SK-N-SH (cell line): ENCODE data around the gene TSHZ3. TPM values are rescaled to one million over a fixed set of nuclear protein-coding genes. Genes with fewer than 3 reads are reported as not detected.
A peak's percentile ranks its signal among the peaks of the same experiment; 100 is the strongest.

ENCODE experiments used
- CTCF ChIA-PET: fragments of 300-600, 350-600 bp; formaldehyde crosslinking; extraction: SDS; loops from one replicate; lab custom pipeline; 2021; lab: Yijun Ruan, JAX
- POLR2A ChIA-PET: fragments of 350-600 bp; sonication (Branson Sonifier 250); formaldehyde crosslinking; extraction: SDS; loops from one replicate; lab custom pipeline; 2020; ENCODE audit warnings: antibody characterized with exemption, inconsistent platforms; lab: Yijun Ruan, JAX
- DNase-seq: peaks from one replicate; pipeline ENCODE4 v3.0.0; 2012
- H2AFZ ChIP-seq: fragments of 200-600 bp; sonication (generic); 2 replicates; pipeline ENCODE4 v1.8.1; 2016; ENCODE audit warnings: antibody characterized with exemption, mild to moderate bottlenecking, low read depth
- H3F3A ChIP-seq: fragments of 200-600 bp; sonication (generic); replicated peaks from 2 replicates; pipeline ENCODE3; 2016; ENCODE audit warnings: antibody characterized with exemption, mild to moderate bottlenecking; ENCODE audit not compliant: insufficient read depth
- H3K27ac ChIP-seq, 2 experiments: fragments of 200-500 bp in 1 of 2; fragments of 200-600 bp in 1 of 2; sonication (Bioruptor generic) in 1 of 2; sonication (generic), shearing (Covaris generic) in 1 of 2; 2 replicates each; pipeline versions ENCODE4 v1.5.1 to v1.6.1; 2014 to 2016; ENCODE audit warnings: low read depth in 2 of 2, inconsistent platforms in 1 of 2, low read length in 1 of 2, mild to moderate bottlenecking in 1 of 2, mixed read lengths in 1 of 2
- H3K27me3 ChIP-seq: fragments of 200-600 bp; sonication (generic), shearing (Covaris generic); 2 replicates; pipeline ENCODE4 v1.6.1; 2016; ENCODE audit warnings: mixed run types; ENCODE audit not compliant: insufficient read depth
- H3K36me3 ChIP-seq, 2 experiments: fragments of 200-500 bp in 1 of 2; fragments of 200-600 bp in 1 of 2; sonication (Bioruptor generic) in 1 of 2; sonication (generic) in 1 of 2; replicated peaks in 1 of 2; 2 replicates each; pipeline versions ENCODE3 to v1.5.1; 2014 to 2016; ENCODE audit warnings: low read length in 1 of 2, mild to moderate bottlenecking in 1 of 2; ENCODE audit not compliant: insufficient read depth in 2 of 2, control insufficient read depth in 1 of 2
- H3K4me1 ChIP-seq, 2 experiments: fragments of 200-500 bp in 1 of 2; fragments of 200-600 bp in 1 of 2; sonication (Bioruptor generic) in 1 of 2; sonication (generic), shearing (Covaris generic) in 1 of 2; 2 replicates each; pipeline versions ENCODE4 v1.5.1 to v1.6.1; 2014 to 2016; ENCODE audit warnings: low read depth in 1 of 2, low read length in 1 of 2, mixed run types in 1 of 2; ENCODE audit not compliant: insufficient read depth in 2 of 2, control insufficient read depth in 1 of 2
- H3K4me2 ChIP-seq: fragments of 200-600 bp; sonication (generic), shearing (Covaris generic); 2 replicates; pipeline ENCODE4 v1.6.1; 2017; ENCODE audit warnings: mixed run types
- H3K4me3 ChIP-seq, 2 experiments: fragments of 200-500 bp in 1 of 2; fragments of 200-600 bp in 1 of 2; sonication (Bioruptor generic) in 1 of 2; sonication (generic), shearing (Covaris generic) in 1 of 2; 2 replicates each; pipeline versions ENCODE4 v1.5.1 to v1.8.1; 2014 to 2016; ENCODE audit warnings: low read depth in 2 of 2, inconsistent platforms in 1 of 2, low read length in 1 of 2, mild to moderate bottlenecking in 1 of 2, mixed read lengths in 1 of 2, moderate library complexity in 1 of 2
- H3K79me2 ChIP-seq: fragments of 200-600 bp; sonication (generic); 2 replicates; pipeline ENCODE4 v1.8.1; 2017; ENCODE audit warnings: mild to moderate bottlenecking; ENCODE audit not compliant: insufficient read depth
- H3K9ac ChIP-seq: fragments of 200-600 bp; sonication (generic); 2 replicates; pipeline ENCODE4 v1.6.1; 2017; ENCODE audit warnings: mixed run types
- H3K9me2 ChIP-seq: fragments of 200-600 bp; sonication (generic); 2 replicates; pipeline ENCODE4 v1.6.1; 2017; ENCODE audit warnings: mixed run types
- H3K9me3 ChIP-seq: fragments of 200-600 bp; sonication (generic); 2 replicates; pipeline ENCODE4 v1.6.1; 2017; ENCODE audit warnings: mixed run types, mild to moderate bottlenecking, moderate library complexity
- H4K20me1 ChIP-seq: fragments of 200-600 bp; sonication (generic); 2 replicates; pipeline ENCODE4 v1.6.1; 2017; ENCODE audit warnings: mild to moderate bottlenecking, mixed run types; ENCODE audit not compliant: insufficient read depth
- EP300 ChIP-seq, 2 experiments: IDR thresholded peaks; 2 replicates each; pipeline versions ENCODE4 v1.4.0 to v1.6.1; 2012; ENCODE audit warnings: borderline replicate concordance in 1 of 2, low read depth in 1 of 2, low read length in 1 of 2
- FOXM1 ChIP-seq: IDR thresholded peaks from 2 replicates; pipeline ENCODE4 v1.4.0; 2012; ENCODE audit warnings: low read depth, mild to moderate bottlenecking
- GABPA ChIP-seq: IDR thresholded peaks from 2 replicates; pipeline ENCODE4 v1.4.0; 2012; ENCODE audit warnings: low read depth, mild to moderate bottlenecking
- MEF2A ChIP-seq: IDR thresholded peaks from 2 replicates; pipeline ENCODE4 v1.4.0; 2012; ENCODE audit warnings: low read depth, borderline replicate concordance
- NRF1 ChIP-seq: IDR thresholded peaks from 2 replicates; pipeline ENCODE4 v1.6.1; 2012; ENCODE audit warnings: low read depth, mild to moderate bottlenecking, low read length
- RCOR1 ChIP-seq: fragments of 150-350 bp; IDR thresholded peaks from 2 replicates; pipeline ENCODE4 v1.6.1; 2017; ENCODE audit warnings: antibody characterized with exemption, low read length
- RXRA ChIP-seq: IDR thresholded peaks from 2 replicates; pipeline ENCODE4 v1.4.0; 2012; ENCODE audit warnings: low read depth, mild to moderate bottlenecking, borderline replicate concordance
- TAF1 ChIP-seq: IDR thresholded peaks from 2 replicates; pipeline ENCODE4 v1.6.1; 2012; ENCODE audit warnings: low read depth, mild to moderate bottlenecking, low read length, moderate library complexity, borderline replicate concordance
- WGBS: methylation state at CpG from one replicate; pipeline ENCODE4 v1.1.6; 2017; ENCODE audit warnings: low lambda C conversion rate; 5-methylcytosine and 5-hydroxymethylcytosine counted together
- polyA plus RNA-seq, 3 experiments: library from polyadenylated mRNA; depleted of rRNA; stranded (reverse); fragments of >200 nt; gene quantifications; 2 replicates each; pipeline ENCODE4 v1.2.3, GENCODE V29; 2012
- TF ChIP-seq, protein P1 (sequence below): IDR thresholded peaks from 2 replicates; pipeline ENCODE4 v1.4.0; 2012; ENCODE audit warnings: low read depth, borderline replicate concordance
- TF ChIP-seq, protein P2 (sequence below): IDR thresholded peaks from 2 replicates; pipeline ENCODE4; 2012
- TF ChIP-seq, protein P3 (sequence below): fragments of 150-350 bp; IDR thresholded peaks from 2 replicates; pipeline ENCODE4 v1.6.1; 2017; ENCODE audit warnings: antibody characterized with exemption, low read length, low read depth, borderline replicate concordance
- TF ChIP-seq, protein P4 (sequence below): IDR thresholded peaks from 2 replicates; pipeline ENCODE4 v1.6.1; 2012; ENCODE audit warnings: mild to moderate bottlenecking, low read depth, low read length, moderate library complexity

Gene TSHZ3
- polyA plus RNA-seq, 1 of the 3 experiments (the other 2 are of a cell fraction), result 3.3 TPM

DNA sequence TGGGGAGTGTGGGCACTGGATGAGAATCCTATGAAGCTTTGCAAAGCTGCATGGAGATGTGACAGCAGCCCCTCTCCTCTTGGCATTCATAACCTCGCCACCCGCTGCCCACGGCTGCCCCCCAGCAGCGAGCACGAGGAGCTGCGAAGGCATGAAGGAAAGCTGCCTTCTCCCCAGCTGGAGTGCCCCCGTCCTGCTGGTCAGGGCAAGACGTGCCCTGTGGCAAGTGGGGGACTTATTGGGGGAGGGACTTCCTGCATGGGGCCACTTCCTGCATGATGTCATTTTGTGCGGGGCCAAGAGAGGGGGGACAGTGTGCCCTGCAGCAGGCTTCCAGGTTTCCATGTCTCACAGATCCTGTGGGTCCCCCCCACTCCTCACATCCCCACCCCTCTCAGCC lies 85.9 kb downstream of the TSHZ3 start:
- H3K79me2 ChIP-seq, result no peaks in the 10 kb centered on the region
- H3K9me3 ChIP-seq, result no peaks in the 10 kb centered on the region
- no peak overlapping the region for H3K9ac ChIP-seq
- no peak overlapping the region for H2AFZ ChIP-seq
- TF ChIP-seq RCOR1, result no peak
- TF ChIP-seq MEF2A, result no peak
- no peak for TF ChIP-seq TAF1
- no peak for TF ChIP-seq FOXM1
- no peak for TF ChIP-seq NRF1
- no peaks in the 10 kb centered on the region for H3K36me3 ChIP-seq
- DNase-seq, result peak; percentile 38
- H3K4me1 ChIP-seq, result peaks cover 0 to 18% of the 10 kb centered on the region in 2 experiments; a peak in 2 of 4 replicates
- H3K9me2 ChIP-seq, result no peaks in the 10 kb centered on the region
- no peaks in the 10 kb centered on the region for H4K20me1 ChIP-seq
- 92% methylated on average over 9 of the region's 9 CpGs for WGBS
- peak overlapping the region in 1 of 2 experiments; percentile 39; a peak in 1 of 4 replicates for H3K27ac ChIP-seq
- no peaks in the 10 kb centered on the region for H3K27me3 ChIP-seq
- ChIA-PET CTCF (no interaction called here), POLR2A (no interaction called here)
- H3K4me2 ChIP-seq, result no peak overlapping the region
- H3K4me3 ChIP-seq, result no peak overlapping the region
- H3F3A ChIP-seq, result no peaks in the 10 kb centered on the region

DNA sequence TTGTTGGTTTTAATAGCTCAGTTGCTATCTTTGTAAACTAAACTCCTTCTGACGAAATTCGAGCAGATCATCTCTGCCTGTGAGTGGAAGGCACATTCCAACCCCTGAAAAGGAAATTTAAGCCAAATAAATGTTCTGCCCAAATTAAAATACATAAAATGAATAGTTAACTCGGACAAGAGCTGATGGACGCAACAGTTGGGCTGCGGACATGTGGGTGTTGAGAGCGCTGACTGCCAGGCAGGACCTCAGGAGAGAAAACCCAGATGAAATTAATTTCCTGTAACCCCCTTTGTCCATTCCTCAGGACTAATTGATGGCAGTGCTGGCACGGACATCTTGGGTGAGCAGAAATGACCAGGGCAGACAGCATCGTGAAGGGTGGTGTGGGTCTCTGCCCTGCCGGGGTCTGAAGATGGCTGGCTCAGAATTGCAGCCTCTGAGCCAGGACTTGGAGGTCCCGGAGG lies 86.5 kb downstream of the TSHZ3 start:
- Histone ChIP-seq H2AFZ (no peak overlapping the region), H4K20me1 (no peaks in the 10 kb centered on the region), H3K9me3 (no peaks in the 10 kb centered on the region), H3K4me3 (no peak overlapping the region), H3K9me2 (no peaks in the 10 kb centered on the region), H3K79me2 (no peaks in the 10 kb centered on the region), H3K9ac (no peak overlapping the region), H3K36me3 (no peaks in the 10 kb centered on the region), H3K27me3 (no peaks in the 10 kb centered on the region), H3K27ac (no peak overlapping the region; a peak in 1 of 4 replicates), H3K4me1 (peaks cover 0 to 17% of the 10 kb centered on the region in 2 experiments; a peak in 2 of 4 replicates), H3F3A (no peaks in the 10 kb centered on the region), H3K4me2 (no peak overlapping the region)
- POLR2A ChIA-PET, result no interaction called here
- CTCF ChIA-PET, result no interaction called here
- peak; percentile 26 for DNase-seq
- WGBS, result 65% methylated on average over 9 of the region's 10 CpGs
- no peak for TF ChIP-seq GABPA
- TF ChIP-seq, protein P1, sequence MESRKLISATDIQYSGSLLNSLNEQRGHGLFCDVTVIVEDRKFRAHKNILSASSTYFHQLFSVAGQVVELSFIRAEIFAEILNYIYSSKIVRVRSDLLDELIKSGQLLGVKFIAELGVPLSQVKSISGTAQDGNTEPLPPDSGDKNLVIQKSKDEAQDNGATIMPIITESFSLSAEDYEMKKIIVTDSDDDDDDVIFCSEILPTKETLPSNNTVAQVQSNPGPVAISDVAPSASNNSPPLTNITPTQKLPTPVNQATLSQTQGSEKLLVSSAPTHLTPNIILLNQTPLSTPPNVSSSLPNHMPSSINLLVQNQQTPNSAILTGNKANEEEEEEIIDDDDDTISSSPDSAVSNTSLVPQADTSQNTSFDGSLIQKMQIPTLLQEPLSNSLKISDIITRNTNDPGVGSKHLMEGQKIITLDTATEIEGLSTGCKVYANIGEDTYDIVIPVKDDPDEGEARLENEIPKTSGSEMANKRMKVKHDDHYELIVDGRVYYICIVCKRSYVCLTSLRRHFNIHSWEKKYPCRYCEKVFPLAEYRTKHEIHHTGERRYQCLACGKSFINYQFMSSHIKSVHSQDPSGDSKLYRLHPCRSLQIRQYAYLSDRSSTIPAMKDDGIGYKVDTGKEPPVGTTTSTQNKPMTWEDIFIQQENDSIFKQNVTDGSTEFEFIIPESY, result no peak
- TF ChIP-seq RXRA, result no peak
- TF ChIP-seq, protein P2, sequence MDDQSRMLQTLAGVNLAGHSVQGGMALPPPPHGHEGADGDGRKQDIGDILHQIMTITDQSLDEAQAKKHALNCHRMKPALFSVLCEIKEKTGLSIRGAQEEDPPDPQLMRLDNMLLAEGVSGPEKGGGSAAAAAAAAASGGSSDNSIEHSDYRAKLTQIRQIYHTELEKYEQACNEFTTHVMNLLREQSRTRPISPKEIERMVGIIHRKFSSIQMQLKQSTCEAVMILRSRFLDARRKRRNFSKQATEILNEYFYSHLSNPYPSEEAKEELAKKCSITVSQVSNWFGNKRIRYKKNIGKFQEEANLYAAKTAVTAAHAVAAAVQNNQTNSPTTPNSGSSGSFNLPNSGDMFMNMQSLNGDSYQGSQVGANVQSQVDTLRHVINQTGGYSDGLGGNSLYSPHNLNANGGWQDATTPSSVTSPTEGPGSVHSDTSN, result no peak
- TF ChIP-seq MEF2A, result no peak
- TF ChIP-seq, protein P3, sequence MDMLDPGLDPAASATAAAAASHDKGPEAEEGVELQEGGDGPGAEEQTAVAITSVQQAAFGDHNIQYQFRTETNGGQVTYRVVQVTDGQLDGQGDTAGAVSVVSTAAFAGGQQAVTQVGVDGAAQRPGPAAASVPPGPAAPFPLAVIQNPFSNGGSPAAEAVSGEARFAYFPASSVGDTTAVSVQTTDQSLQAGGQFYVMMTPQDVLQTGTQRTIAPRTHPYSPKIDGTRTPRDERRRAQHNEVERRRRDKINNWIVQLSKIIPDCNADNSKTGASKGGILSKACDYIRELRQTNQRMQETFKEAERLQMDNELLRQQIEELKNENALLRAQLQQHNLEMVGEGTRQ, result no peak
- TF ChIP-seq, protein P4, sequence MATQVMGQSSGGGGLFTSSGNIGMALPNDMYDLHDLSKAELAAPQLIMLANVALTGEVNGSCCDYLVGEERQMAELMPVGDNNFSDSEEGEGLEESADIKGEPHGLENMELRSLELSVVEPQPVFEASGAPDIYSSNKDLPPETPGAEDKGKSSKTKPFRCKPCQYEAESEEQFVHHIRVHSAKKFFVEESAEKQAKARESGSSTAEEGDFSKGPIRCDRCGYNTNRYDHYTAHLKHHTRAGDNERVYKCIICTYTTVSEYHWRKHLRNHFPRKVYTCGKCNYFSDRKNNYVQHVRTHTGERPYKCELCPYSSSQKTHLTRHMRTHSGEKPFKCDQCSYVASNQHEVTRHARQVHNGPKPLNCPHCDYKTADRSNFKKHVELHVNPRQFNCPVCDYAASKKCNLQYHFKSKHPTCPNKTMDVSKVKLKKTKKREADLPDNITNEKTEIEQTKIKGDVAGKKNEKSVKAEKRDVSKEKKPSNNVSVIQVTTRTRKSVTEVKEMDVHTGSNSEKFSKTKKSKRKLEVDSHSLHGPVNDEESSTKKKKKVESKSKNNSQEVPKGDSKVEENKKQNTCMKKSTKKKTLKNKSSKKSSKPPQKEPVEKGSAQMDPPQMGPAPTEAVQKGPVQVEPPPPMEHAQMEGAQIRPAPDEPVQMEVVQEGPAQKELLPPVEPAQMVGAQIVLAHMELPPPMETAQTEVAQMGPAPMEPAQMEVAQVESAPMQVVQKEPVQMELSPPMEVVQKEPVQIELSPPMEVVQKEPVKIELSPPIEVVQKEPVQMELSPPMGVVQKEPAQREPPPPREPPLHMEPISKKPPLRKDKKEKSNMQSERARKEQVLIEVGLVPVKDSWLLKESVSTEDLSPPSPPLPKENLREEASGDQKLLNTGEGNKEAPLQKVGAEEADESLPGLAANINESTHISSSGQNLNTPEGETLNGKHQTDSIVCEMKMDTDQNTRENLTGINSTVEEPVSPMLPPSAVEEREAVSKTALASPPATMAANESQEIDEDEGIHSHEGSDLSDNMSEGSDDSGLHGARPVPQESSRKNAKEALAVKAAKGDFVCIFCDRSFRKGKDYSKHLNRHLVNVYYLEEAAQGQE, result no peak
- no peak for TF ChIP-seq EP300 (IDR thresholded peaks at IDR 0.05; ENCODE audit: borderline replicate concordance in 1 of 2, low read depth in 1 of 2, low read length in 1 of 2)
